ENCODE data around the gene KLK6. TPM values are rescaled to one million over a fixed set of nuclear protein-coding genes. Genes with fewer than 3 reads are reported as not detected.

KLK6 gene
- total and polyA plus RNA-seq, 2 donors (not counting 3 experiments of a cell fraction or from before 2014, with no cell fraction given), result 0.12 TPM; not detected in 1

DNA sequence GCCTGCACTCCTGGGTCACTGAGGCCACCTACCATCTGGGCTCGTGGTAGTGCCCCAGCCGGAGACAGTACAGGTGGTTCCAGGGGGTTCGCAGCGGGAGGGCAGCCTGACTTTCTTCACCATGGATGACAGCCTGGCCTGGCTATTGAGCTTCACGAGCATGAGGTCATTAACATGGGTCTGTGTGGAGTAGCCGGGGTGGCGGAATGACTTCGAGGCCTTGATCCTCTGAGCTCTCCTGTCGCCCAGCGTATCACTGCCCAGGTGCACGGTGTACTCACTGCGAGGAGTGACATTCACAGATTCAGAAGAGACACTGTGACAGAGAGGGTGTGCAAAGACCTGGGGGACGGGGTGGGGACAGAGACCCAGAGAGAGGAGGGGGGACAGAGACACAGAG lies 10.8 kb upstream of the KLK6 start:
- H3K9ac ChIP-seq (replicated peaks; ENCODE audit: extremely low read depth, insufficient read depth, low read length), result no peak overlapping the region
- H3K27ac ChIP-seq (ENCODE audit: insufficient read depth, low read depth, low read length), result no peak overlapping the region
- no peaks in the 10 kb centered on the region for H3K36me3 ChIP-seq (ENCODE audit: control insufficient read depth in 2 of 2, extremely low read depth in 1 of 2, insufficient read depth in 2 of 2, low read length in 2 of 2)
- intact Hi-C loops (cut with micrococcal nuclease), result no loop called here
- no peak for FAIRE-seq
- H3K4me2 ChIP-seq (ENCODE audit: insufficient read depth, low read length), result no peak overlapping the region
- H3K4me1 ChIP-seq (ENCODE audit: control insufficient read depth, extremely low read depth, insufficient read depth, low read length), result no peaks in the 10 kb centered on the region
- POLR2A ChIA-PET, result no interaction called here
- no peaks in the 10 kb centered on the region for H3K79me2 ChIP-seq (ENCODE audit: control insufficient read depth, insufficient read depth, low read length)
- no peaks in the 10 kb centered on the region for H3K9me1 ChIP-seq (replicated peaks; ENCODE audit: control insufficient read depth, extremely low read depth, insufficient read depth, low read length)
- CTCF ChIA-PET, result interaction anchor here (1.1 kb wide), 1 partner anchor 36 kb away, joined by 3 read pairs; no protein-coding TSS in a partner anchor
- no peak overlapping the region for H2AFZ ChIP-seq (ENCODE audit: low read depth, low read length)
- H3K27me3 ChIP-seq (ENCODE audit: control insufficient read depth in 2 of 2, insufficient read depth in 2 of 2, low read length in 2 of 2), result no peaks in the 10 kb centered on the region
- TF ChIP-seq MYC (IDR thresholded peaks at IDR 0.05; ENCODE audit: low read depth, low read length) (no peak), EZH2 (IDR thresholded peaks at IDR 0.05; ENCODE audit: borderline replicate concordance, low read depth, low read length, severe bottlenecking) (no peak), POLR2AphosphoS5 (IDR thresholded peaks at IDR 0.05; ENCODE audit: insufficient read depth, low read depth, low read length) (no peak), JUN (IDR thresholded peaks at IDR 0.05; ENCODE audit: borderline replicate concordance, insufficient read depth, insufficient read length, low read depth) (no peak), MAX (IDR thresholded peaks at IDR 0.05; ENCODE audit: insufficient read depth, insufficient read length) (no peak), FOS (IDR thresholded peaks at IDR 0.05; ENCODE audit: borderline replicate concordance, insufficient read depth, low read length) (no peak), POLR2A (IDR thresholded peaks at IDR 0.05; ENCODE audit: low read depth, low read length) (no peak), GATA2 (IDR thresholded peaks at IDR 0.05; ENCODE audit: insufficient read depth, insufficient read length, low read depth, low read length) (no peak)
- TF ChIP-seq, protein P1, sequence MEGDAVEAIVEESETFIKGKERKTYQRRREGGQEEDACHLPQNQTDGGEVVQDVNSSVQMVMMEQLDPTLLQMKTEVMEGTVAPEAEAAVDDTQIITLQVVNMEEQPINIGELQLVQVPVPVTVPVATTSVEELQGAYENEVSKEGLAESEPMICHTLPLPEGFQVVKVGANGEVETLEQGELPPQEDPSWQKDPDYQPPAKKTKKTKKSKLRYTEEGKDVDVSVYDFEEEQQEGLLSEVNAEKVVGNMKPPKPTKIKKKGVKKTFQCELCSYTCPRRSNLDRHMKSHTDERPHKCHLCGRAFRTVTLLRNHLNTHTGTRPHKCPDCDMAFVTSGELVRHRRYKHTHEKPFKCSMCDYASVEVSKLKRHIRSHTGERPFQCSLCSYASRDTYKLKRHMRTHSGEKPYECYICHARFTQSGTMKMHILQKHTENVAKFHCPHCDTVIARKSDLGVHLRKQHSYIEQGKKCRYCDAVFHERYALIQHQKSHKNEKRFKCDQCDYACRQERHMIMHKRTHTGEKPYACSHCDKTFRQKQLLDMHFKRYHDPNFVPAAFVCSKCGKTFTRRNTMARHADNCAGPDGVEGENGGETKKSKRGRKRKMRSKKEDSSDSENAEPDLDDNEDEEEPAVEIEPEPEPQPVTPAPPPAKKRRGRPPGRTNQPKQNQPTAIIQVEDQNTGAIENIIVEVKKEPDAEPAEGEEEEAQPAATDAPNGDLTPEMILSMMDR (IDR thresholded peaks at IDR 0.05; ENCODE audit: extremely low read depth in 1 of 2, insufficient read depth in 1 of 2, low read depth in 1 of 2, low read length in 2 of 2), result no peak
- no peaks in the 10 kb centered on the region for H4K20me1 ChIP-seq (replicated peaks; ENCODE audit: control insufficient read depth, extremely low read depth, insufficient read depth, low read length)
- no TSS peak for BruUV-seq (replicated peaks)
- no peaks in the 10 kb centered on the region for H3K9me3 ChIP-seq (replicated peaks; ENCODE audit: control insufficient read depth, insufficient read depth, low read length)
- no peak overlapping the region for H3K4me3 ChIP-seq (replicated peaks in 1 of 3; ENCODE audit: insufficient read depth in 1 of 3, low read depth in 1 of 3, low read length in 3 of 3)
- no peak for DNase-seq (ENCODE audit: low read depth, low spot score)
- dilution Hi-C loops (cut with MboI; ENCODE audit: extremely low pct_ligation_motif_present, low sequenced_read_pairs), result no loop called here

All from endothelial cell of umbilical vein (primary cell).